Spleen (tissue), 7 donors: Measurements from ENCODE around the gene ELFN2.

ENCODE experiments used
- CTCF ChIP-seq, 11 experiments: fragments of 200-600 bp in 7 of 11; fragments of 450-650 bp in 4 of 11; sonication (generic) in 4 of 11; IDR thresholded peaks in 8 of 11; conservative IDR thresholded peaks in 3 of 11; 1 replicate in 7 of 11; 2 replicates in 4 of 11; pipeline versions ENCODE4 v1.4.0 to v1.8.0; 2016 to 2021; ENCODE audit warnings: antibody characterized with exemption in 11 of 11, inconsistent platforms in 4 of 11, mild to moderate bottlenecking in 1 of 11
- POLR2A ChIP-seq, 3 donors: fragments of 450-650 bp; IDR thresholded peaks; one replicate each; pipeline ENCODE4 v1.5.1; 2017; ENCODE audit warnings: antibody characterized with exemption in 3 of 3, mild to moderate bottlenecking in 1 of 3
- donor health status: DM: no; HTN: no; CAD: no; lungs with moderate emphysema.
- donor health status: DM: no; HTN: no; CAD: no.
- donor health status: DM: no; HTN: no; CAD: no.

- TF ChIP-seq CTCF (IDR thresholded peaks at IDR 0.05 in 8 of 11, conservative IDR thresholded peaks at IDR 0.05 in 3 of 11) (no peak), POLR2A (IDR thresholded peaks at IDR 0.05) (no peak)
Observed at GRCh38 chr22:37440875-37441274, 13.6 kb upstream of the ELFN2 start.
